ENCODE data around the gene FAN1.

DNA sequence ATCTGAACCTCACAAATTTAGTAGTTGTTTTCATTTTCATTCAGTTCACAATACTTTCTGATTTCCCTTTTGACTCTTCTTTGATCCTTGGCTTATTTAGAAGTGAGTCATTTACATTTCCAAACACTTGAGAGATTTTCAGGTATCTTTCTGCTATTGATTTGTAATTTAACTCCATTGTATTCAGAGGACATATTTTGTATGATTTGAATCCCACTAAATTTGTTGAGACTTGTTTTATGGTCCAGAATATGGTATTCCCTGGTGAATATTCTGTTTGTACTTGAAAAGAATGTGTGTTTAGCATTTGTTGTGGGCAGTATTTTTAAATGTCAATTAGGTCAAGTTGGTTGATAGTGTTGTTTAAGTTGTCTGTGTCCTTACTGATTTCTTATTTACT lies 29.6 kb downstream of the FAN1 start:
- no peak for TF ChIP-seq ZNF274 (IDR thresholded peaks at IDR 0.05; ENCODE audit: low read depth, low read length)
- no peak for TF ChIP-seq SUZ12 (IDR thresholded peaks at IDR 0.05; ENCODE audit: extremely low read depth, insufficient read depth, insufficient read length)
